Renal cortical epithelial cell (primary cell): Measurements from ENCODE around the gene HS2ST1. TPM values are rescaled to one million over a fixed set of nuclear protein-coding genes. Genes with fewer than 3 reads are reported as not detected.
"Not testable (repeated sequence)": the region's sequence is repeated elsewhere in the genome, so short reads cannot be mapped to it uniquely, and the experiment has no call there.

ENCODE experiments used
- DNase-seq: peaks from one replicate; pipeline ENCODE4 v3.0.0-alpha.2; 2011; ENCODE audit warnings: low read depth
- total RNA-seq: library from RNA; depleted of rRNA; stranded (reverse); fragments of >200 nt; gene quantifications from 2 replicates; pipeline ENCODE4 v1.2.3, GENCODE V29; 2014

Gene HS2ST1
- total RNA-seq, 1 donor from 2014 or later: 27.7 TPM

- DNase-seq: no peak
Measured at GRCh38 chr1:86971778-86972177, 57.3 kb downstream of the HS2ST1 start.

GRCh38 chr1:86972262-86972661, 57.8 kb downstream of the HS2ST1 start:
- DNase-seq: no peak

GRCh38 chr1:86975993-86976550, 61.6 kb downstream of the HS2ST1 start:
- DNase-seq: no peak

GRCh38 chr1:86976664-86977063, 62.2 kb downstream of the HS2ST1 start:
- DNase-seq: no peak

- DNase-seq: no peak
Measured at GRCh38 chr1:86981482-86982213, 67.2 kb downstream of the HS2ST1 start.

- DNase-seq: not testable (repeated sequence)
Measured at GRCh38 chr1:86983677-86984076, 69.2 kb downstream of the HS2ST1 start.

GRCh38 chr1:86987446-86987845, 73.0 kb downstream of the HS2ST1 start:
- no peak for DNase-seq

GRCh38 chr1:86988835-86989234, 74.4 kb downstream of the HS2ST1 start:
- DNase-seq: peak; percentile 22

GRCh38 chr1:86989690-86990089, 75.3 kb downstream of the HS2ST1 start:
- DNase-seq: not testable (repeated sequence)

GRCh38 chr1:86990826-86991225, 76.4 kb downstream of the HS2ST1 start:
- DNase-seq: peak; percentile 86

- DNase-seq: no peak
Measured at GRCh38 chr1:86991549-86992186, 77.2 kb downstream of the HS2ST1 start.

GRCh38 chr1:86992861-86993260, 78.4 kb downstream of the HS2ST1 start:
- peak; percentile 21 for DNase-seq

GRCh38 chr1:86993269-86993985, 79.0 kb downstream of the HS2ST1 start:
- no peak for DNase-seq

GRCh38 chr1:86994061-86994460, 79.6 kb downstream of the HS2ST1 start:
- DNase-seq: no peak

GRCh38 chr1:86997538-86997937, 83.1 kb downstream of the HS2ST1 start:
- DNase-seq: no peak

- DNase-seq: no peak
Measured at GRCh38 chr1:86998280-86998679, 83.8 kb downstream of the HS2ST1 start.

GRCh38 chr1:86998727-86999126, 84.3 kb downstream of the HS2ST1 start:
- peak; percentile 68 for DNase-seq

GRCh38 chr1:87000460-87000859, 86.0 kb downstream of the HS2ST1 start:
- no peak for DNase-seq

- no peak for DNase-seq
Measured at GRCh38 chr1:87004857-87005256, 90.4 kb downstream of the HS2ST1 start.

GRCh38 chr1:87007323-87007722, 92.9 kb downstream of the HS2ST1 start:
- no peak for DNase-seq

GRCh38 chr1:87013385-87013784, 99.0 kb downstream of the HS2ST1 start:
- DNase-seq: not testable (repeated sequence)

GRCh38 chr1:87017998-87018672, 103.7 kb downstream of the HS2ST1 start:
- DNase-seq: no peak
